Stomach (tissue), 4 donors: ENCODE results near the gene VWA8.

Source experiments
- POLR2A ChIP-seq, 4 donors: fragments of 450-650 bp; IDR thresholded peaks; one replicate each; pipeline ENCODE4 v1.6.1; 2016; ENCODE audit warnings: antibody characterized with exemption in 4 of 4, control low read depth in 2 of 4, mild to moderate bottlenecking in 1 of 4, moderate library complexity in 1 of 4
- POLR2AphosphoS5 ChIP-seq, 3 donors: sonication (generic); formaldehyde crosslinking; IDR thresholded peaks; one replicate each; pipeline ENCODE4 v1.6.1; 2016; ENCODE audit warnings: antibody characterized with exemption in 3 of 3
- TF ChIP-seq, protein P1 (sequence below), 7 experiments: fragments of 450-650 bp in 4 of 7; fragments of 200-600 bp in 3 of 7; sonication (generic) in 3 of 7; IDR thresholded peaks; one replicate each; pipeline ENCODE4 v1.5.1; 2016 to 2019; ENCODE audit warnings: antibody characterized with exemption in 7 of 7, control low read depth in 2 of 7, mild to moderate bottlenecking in 1 of 7

- TF ChIP-seq POLR2A (IDR thresholded peaks at IDR 0.05), result no peak
- TF ChIP-seq, protein P1, sequence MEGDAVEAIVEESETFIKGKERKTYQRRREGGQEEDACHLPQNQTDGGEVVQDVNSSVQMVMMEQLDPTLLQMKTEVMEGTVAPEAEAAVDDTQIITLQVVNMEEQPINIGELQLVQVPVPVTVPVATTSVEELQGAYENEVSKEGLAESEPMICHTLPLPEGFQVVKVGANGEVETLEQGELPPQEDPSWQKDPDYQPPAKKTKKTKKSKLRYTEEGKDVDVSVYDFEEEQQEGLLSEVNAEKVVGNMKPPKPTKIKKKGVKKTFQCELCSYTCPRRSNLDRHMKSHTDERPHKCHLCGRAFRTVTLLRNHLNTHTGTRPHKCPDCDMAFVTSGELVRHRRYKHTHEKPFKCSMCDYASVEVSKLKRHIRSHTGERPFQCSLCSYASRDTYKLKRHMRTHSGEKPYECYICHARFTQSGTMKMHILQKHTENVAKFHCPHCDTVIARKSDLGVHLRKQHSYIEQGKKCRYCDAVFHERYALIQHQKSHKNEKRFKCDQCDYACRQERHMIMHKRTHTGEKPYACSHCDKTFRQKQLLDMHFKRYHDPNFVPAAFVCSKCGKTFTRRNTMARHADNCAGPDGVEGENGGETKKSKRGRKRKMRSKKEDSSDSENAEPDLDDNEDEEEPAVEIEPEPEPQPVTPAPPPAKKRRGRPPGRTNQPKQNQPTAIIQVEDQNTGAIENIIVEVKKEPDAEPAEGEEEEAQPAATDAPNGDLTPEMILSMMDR (IDR thresholded peaks at IDR 0.05), result no peak
- no peak for TF ChIP-seq POLR2AphosphoS5 (IDR thresholded peaks at IDR 0.05)
Measured at GRCh38 chr13:41722684-41723535, 238.0 kb downstream of the VWA8 start.
